SH-SY5Y (cell line): Measurements from ENCODE around the gene TUBA8.

Source experiments
- GATA2 ChIP-seq: IDR thresholded peaks from 2 replicates; pipeline ENCODE4 v1.6.1; 2011; ENCODE audit warnings: mild to moderate bottlenecking, low read depth, low read length
- GATA3 ChIP-seq: IDR thresholded peaks from 2 replicates; pipeline ENCODE4 v1.6.1; 2011; ENCODE audit warnings: low read depth, mild to moderate bottlenecking, low read length, moderate library complexity

The TUBA8 gene

DNA sequence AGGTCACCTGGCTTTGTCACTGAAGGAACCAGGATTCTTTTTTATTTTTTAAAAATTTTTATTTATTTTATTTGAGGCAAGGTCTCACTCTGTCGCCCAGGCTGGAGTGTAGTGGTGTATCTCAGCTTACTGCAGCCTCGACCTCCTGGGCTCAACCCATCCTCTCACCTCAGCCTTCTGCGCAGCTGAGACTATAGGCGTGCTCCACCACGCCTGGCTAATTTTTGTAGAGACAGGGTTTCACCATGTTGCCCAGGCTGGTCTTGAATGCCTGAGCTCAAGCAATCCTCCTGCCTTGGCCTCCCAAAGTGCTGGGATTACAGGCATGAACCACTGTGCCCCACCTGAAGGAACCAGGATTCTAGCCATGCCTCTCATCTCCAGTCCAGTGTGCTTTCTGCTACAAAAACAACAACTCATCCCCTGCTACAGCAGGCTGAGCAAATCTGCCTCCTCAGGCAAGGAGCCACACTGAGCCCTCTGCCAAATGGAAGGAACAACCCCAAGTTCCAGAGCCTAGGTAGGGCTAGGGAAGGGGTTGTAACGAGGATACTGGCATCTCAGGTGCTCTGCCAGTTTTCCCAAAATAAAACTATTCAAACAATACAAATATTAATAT, 35.4 kb upstream of the TUBA8 start:
- TF ChIP-seq GATA2 (no peak), GATA3 (no peak)

DNA sequence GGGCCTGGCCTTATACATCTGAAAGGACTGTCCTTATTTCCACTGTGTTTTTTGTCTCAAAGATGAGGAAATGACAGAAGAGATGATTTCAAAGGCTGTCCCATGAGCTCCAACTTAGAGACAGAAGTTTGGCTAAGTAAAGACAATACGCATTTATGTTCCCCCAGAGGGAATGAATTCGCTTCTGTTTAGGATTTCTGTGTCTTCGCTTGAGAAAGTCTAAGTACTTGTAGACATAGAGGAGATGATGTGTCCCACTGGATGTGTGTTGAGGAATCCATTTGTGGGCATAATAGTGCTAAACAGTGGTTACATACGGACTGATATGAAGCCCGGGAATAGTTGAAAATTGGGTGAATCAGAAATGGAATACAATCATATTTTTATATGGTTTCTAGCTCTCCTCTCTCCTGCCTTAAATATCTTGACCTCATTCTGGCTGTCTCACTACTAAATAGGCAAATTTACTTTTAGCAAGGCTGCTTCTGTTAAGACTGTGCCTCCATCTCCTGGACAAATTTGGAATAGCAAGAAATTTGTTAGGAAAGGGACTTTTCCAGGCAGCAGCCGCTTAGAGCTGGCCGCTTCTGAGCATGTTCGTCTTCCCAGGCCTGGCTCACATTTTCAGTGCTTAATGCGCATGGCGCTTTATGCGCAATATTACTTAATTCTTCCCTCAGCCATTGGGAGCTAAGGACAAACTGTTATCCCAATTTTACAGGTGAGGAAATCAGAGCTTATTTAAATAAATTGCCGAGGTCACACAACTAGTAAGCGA, 34.7 kb upstream of the TUBA8 start:
- TF ChIP-seq GATA3, result no peak
- no peak for TF ChIP-seq GATA2

DNA sequence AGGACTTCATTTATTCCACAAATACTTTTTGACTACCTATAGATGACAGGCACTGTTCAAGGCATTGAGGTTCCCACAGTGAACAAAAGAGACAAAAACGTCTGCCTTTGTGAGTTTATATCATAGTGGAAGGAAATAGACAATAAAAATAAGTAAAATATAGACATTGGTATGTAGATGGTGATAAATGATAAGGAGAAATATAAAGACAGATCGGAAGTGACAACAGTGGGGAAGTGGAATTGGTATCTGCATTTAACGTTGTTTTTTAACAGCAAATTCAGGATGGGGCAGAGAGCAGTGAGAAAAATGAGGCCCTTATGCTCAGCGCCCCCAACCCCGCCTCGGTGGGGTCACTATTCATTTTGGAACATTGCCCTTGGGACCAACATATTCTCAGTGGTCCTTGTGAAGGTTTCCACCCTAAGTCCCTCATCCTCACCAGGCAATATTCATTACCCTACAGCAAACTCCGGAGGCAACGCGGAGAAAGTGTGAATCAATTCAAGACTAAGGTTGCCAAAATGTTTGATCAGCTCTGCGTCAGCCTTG, 33.4 kb upstream of the TUBA8 start:
- TF ChIP-seq GATA3 (no peak), GATA2 (no peak)

DNA sequence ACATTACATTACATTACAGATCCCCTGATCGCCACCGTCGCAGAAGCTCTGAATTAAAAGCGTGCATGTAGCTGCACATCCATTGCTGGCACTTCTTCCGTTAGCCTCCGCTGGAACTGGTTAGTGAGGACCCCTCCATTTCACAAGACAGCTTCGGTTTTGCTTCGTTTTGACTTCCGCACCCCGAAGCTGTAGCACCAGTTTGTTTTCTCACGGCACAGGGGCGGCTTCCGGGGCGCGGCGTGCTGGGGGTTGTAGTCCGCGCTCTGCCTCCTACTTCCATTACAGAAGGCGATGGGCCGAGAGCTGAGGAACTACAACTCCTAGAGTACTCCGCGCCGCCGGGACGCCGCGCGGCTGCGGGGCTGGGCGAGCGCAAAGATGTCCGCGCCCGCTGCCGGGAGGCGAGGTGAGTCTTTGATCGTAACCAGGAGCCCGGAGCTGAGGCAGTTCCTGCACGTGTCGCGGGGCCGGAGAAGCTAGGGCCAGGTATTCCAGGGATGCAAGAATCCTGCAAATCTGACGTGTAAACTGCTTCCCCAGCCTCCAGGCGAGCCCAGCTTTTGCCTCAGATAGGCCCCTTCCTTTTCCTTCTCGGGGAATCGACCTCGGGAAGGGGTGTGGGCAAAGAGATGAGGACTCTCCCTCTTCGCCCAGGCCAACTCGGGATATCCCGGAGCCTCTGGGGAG, 32.8 kb upstream of the TUBA8 start, which contains the start of gene PEX26:
Gene PEX26, plus strand, starts transcription at position 352 of the 690 bp plus-strand sequence. CDS start 387 bp downstream, outside the sequence.
- no peak for TF ChIP-seq GATA2
- TF ChIP-seq GATA3, result no peak

DNA sequence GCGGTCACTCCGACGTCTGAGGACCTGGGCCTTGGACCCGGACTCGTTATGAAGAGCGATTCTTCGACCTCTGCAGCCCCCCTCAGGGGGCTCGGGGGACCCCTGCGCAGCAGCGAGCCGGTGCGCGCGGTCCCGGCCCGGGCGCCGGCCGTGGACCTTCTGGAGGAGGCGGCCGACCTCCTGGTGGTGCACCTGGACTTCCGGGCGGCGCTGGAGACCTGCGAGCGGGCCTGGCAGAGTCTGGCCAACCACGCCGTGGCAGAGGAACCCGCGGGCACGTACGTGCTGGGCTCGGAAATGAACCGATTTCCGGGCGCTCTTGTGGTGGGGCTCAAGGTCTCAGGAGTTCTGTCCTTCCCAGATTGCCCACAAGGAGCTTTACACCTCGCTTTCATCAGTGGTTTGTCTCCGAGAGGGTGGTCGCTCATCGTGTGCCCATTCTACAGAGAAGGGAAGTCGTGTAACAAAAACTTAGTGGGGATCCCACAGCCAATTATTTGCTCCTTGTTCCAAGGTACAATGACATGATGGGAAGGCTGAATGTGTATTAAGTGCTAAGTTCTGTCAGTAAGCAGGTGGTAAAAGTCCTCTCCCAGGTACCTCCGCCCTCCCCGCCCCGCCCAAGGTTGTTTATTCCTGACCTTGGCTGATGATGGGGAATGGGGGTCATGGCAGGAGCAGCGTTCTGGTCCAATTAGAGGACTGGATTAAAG, 32.1 kb upstream of the TUBA8 start:
- no peak for TF ChIP-seq GATA2

DNA sequence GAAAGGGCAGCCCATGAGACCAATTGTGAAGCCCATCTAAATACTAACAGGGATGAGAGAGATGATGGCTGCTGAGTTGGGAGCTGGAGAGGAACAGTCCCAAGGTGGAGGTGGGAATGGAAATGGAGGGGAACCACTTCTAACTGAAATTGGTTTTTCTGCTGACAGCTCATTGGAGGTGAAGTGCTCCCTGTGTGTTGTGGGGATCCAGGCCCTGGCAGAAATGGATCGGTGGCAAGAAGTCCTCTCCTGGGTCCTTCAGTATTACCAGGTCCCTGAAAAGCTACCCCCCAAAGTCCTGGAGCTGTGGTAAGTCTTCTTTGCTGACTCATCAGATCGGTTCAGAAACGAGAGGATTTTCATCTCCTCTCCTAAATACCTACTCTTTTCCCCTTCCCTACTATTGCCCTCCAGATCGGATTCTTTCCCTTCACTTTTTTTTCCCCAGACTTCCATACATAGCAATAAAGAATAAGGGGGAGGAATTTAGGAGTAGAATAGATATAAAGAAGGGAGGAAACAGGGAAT, 30.8 kb upstream of the TUBA8 start:
- no peak for TF ChIP-seq GATA3
- no peak for TF ChIP-seq GATA2

DNA sequence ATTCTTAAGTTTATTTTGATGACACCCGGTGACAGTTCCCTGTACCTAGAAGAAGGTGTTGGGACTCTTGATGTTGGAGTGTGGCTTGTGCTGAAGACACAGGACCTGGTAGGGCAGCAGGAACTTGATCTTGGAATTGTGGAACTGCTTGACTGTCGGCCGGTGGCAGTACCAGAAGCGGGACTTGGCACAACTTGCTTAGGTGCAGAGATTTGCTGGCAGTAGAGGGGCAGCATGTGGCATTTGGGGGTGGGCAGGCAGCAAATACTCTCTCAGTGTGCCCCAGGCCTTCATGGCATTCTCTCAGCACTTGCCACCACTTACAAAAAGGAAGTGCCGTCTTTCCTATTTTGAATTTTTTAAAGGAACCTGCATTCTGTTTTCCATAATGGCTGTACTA, 29.2 kb upstream of the TUBA8 start:
- TF ChIP-seq GATA3 (no peak), GATA2 (no peak)

DNA sequence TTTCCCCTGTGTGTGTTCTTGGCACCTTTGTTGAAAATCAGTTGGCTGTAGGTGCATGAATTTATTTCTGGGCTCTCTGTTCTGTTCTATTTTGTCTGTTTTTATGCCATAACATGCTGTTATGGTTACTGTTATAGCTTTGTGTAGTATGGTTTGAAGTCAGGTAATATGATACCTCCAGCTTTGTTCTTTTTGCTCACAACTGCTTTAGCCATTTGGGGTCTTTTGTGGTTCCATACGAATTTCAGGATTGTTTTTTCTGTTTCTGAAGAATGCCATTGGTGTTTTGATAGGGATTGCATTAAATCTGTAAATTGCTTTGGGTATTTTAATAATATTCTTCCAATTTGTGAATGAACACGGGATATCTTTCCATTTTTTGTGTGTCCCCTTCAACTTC, 28.1 kb upstream of the TUBA8 start:
- TF ChIP-seq GATA2 (no peak), GATA3 (no peak)

DNA sequence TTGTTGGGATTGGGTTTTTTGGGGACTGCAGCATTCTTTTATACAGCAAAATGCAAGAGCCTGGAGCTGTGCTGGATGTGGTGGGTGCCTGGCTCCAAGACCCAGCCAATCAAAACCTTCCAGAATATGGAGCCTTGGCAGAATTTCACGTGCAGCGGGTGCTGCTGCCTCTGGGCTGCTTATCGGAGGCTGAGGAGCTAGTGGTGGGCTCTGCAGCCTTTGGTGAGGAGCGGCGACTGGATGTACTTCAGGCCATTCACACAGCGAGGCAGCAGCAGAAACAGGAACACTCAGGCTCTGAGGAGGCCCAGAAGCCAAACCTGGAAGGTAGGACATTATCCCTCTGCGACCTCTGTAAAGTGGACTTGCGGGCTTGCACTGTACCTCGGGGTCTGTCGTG, 27.2 kb upstream of the TUBA8 start:
- no peak for TF ChIP-seq GATA2
- TF ChIP-seq GATA3, result no peak

DNA sequence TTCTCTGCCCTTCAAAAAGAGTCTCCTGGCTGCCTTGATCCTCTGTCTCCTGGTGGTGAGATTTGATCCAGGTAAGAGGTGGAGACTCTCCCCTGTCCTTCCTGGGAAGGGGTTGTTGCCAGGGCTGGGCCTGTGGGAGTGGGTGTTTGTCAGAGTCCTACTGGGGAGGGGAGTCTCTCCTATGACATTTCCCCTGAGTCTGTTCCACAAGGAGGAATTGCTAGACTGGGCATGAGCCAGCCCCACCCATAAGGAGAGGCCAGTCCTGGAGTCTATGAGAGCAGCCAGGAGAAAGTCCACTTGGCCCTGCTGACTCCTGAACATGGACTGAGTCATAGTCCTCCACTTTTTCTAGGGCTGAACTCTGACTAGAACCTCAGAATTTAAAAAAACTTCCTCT, 25.4 kb upstream of the TUBA8 start:
- TF ChIP-seq GATA2 (no peak), GATA3 (no peak)

DNA sequence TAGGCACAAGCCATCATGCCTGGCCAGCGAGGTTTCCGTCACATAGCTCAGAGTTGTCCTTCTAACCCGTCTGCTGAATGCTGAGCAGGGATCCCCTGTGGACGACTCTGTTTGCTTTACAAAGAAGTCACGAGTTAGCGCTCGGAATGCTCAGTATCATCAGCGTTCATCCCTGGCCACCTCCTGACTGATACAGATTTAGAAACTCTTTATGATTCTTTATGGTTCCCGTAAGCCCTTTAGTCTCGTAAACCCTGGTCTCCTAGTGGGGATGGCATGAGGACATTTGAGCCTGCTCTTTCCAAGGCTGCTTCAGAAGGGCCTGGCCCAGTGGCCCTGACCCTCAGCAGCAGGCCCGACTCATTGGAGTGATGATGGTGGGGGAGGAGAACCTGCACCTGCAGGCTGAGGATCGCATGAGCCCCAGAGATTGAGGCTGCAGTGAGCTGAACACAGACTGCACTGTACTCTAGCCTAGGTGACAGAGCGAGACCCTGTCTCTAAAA, 23.2 kb upstream of the TUBA8 start:
- TF ChIP-seq GATA3 (no peak), GATA2 (no peak)

DNA sequence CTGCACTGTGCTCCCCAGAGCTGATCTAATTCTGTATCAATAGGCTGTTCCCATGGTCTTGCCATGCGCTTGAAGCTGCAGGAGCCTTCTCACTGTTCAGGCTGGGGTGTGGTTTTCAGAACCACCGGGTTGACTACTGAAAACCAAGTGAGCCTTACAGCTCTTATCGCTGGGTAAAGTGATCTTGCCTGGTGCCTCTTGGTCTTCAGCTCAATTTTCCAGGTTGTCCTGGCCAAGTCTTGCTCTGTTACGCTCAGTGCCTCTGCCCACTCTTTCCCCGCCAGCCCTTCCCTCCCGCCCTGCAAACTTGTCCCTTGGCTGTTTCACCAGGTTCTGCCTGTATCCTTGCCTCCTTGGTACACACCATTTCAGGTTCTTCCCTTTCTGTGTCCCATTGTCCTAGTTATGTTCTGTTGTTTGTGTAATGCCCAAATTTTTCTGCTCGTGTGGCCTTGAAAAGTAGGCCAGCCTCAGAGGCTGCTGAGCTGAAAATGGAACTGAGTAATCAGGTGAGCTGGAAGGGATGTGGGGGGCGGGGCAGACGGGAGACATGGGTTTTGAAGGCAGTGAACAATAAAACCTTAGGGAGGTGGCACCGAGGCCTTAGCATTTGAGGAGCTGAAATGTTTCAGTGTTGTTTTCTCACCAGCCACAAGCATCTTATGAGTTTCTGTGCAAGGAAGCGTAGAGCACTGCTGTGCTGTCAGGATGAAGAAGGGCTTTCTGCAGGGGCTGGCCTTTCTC, 21.6 kb upstream of the TUBA8 start:
- no peak for TF ChIP-seq GATA3
- no peak for TF ChIP-seq GATA2

DNA sequence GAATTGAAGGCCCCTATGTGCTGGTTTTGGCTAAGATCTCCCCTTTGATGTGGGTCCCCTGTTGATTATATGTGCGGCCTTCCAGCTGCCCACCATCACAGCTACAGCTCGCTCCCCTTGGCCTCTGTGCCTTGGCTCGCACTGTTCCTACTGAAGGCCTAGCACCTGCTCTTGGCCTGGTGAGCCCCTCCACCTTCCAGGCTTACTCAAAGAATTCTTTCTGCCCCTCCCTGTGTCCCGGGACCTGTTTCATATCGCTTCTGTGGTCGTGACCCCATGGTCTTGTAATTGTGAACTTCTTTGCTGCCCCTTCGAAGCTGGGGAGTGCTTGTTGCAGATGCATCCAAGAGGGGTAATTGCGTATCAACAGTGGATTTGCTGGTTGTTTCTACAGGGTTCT, 20.3 kb upstream of the TUBA8 start:
- TF ChIP-seq GATA2 (no peak), GATA3 (no peak)
